ENCODE measurements around the gene RNASE8.

DNA sequence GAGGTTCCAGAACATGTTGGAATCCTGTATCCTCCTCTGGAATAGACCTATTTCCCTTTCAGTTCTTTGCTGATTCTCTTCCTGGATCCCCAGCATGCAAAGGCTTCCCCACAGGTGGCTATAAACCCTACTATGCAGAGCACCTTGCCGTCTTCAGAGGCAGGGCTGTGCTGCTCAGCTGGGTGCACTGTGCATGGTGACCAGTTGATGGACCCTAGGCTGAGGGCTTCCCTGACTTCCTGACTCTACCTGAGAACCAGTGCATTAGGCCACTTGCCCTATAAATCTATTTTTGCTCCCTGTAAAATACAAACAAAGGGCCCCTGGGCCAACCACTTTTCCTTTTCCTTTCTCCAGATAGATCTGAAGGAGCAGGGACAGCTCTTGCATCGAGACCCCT, 26.8 kb downstream of the RNASE8 start:
- TF ChIP-seq, protein P1, sequence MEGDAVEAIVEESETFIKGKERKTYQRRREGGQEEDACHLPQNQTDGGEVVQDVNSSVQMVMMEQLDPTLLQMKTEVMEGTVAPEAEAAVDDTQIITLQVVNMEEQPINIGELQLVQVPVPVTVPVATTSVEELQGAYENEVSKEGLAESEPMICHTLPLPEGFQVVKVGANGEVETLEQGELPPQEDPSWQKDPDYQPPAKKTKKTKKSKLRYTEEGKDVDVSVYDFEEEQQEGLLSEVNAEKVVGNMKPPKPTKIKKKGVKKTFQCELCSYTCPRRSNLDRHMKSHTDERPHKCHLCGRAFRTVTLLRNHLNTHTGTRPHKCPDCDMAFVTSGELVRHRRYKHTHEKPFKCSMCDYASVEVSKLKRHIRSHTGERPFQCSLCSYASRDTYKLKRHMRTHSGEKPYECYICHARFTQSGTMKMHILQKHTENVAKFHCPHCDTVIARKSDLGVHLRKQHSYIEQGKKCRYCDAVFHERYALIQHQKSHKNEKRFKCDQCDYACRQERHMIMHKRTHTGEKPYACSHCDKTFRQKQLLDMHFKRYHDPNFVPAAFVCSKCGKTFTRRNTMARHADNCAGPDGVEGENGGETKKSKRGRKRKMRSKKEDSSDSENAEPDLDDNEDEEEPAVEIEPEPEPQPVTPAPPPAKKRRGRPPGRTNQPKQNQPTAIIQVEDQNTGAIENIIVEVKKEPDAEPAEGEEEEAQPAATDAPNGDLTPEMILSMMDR (IDR thresholded peaks at IDR 0.05), result no peak
- TF ChIP-seq POLR2A (IDR thresholded peaks at IDR 0.05) (no peak), EP300 (IDR thresholded peaks at IDR 0.05) (no peak)
